ENCODE measurements around the gene SERINC4.
"Not testable (repeated sequence)": the region's sequence is repeated elsewhere in the genome, so short reads cannot be mapped to it uniquely, and the experiment has no call there.

SERINC4 gene

GRCh38 chr15:43828061-43828657 lies 28.1 kb upstream of the SERINC4 start:
- no peaks in the 10 kb centered on the region for H3K27me3 ChIP-seq (ENCODE audit: low read depth, low read length)
- H3K9ac ChIP-seq (ENCODE audit: low read length): peak overlapping the region; percentile 98
- H3K4me3 ChIP-seq (ENCODE audit: low read length): peak overlapping the region; percentile 97
- H3K79me2 ChIP-seq (ENCODE audit: low read length): peaks cover 85% of the 10 kb centered on the region
- peak overlapping the region; percentile 75 for H3K27ac ChIP-seq (ENCODE audit: low read length)
- H4K20me1 ChIP-seq (ENCODE audit: insufficient read depth, low read length): 0 out of 2 replicates have a peak, but pooled peaks cover 2% of the 10 kb centered on the region
- H3K36me3 ChIP-seq (replicated peaks; ENCODE audit: low read depth, low read length): peaks cover 27% of the 10 kb centered on the region
- peak overlapping the region; percentile 80 for H3K4me2 ChIP-seq (ENCODE audit: low read length)
- H3K9me3 ChIP-seq (ENCODE audit: insufficient read depth, low read length): no peaks in the 10 kb centered on the region; the same call in 1 of the 2 replicates
- H2AFZ ChIP-seq (ENCODE audit: low read depth, low read length): no peak overlapping the region
- no peak for TF ChIP-seq CTCF (IDR thresholded peaks at IDR 0.05; ENCODE audit: low read depth, low read length)
- TF ChIP-seq EZH2phosphoT487 (IDR thresholded peaks at IDR 0.05; ENCODE audit: low read depth): no peak
- H3K4me1 ChIP-seq (ENCODE audit: low read length): peaks cover 46% of the 10 kb centered on the region

DNA sequence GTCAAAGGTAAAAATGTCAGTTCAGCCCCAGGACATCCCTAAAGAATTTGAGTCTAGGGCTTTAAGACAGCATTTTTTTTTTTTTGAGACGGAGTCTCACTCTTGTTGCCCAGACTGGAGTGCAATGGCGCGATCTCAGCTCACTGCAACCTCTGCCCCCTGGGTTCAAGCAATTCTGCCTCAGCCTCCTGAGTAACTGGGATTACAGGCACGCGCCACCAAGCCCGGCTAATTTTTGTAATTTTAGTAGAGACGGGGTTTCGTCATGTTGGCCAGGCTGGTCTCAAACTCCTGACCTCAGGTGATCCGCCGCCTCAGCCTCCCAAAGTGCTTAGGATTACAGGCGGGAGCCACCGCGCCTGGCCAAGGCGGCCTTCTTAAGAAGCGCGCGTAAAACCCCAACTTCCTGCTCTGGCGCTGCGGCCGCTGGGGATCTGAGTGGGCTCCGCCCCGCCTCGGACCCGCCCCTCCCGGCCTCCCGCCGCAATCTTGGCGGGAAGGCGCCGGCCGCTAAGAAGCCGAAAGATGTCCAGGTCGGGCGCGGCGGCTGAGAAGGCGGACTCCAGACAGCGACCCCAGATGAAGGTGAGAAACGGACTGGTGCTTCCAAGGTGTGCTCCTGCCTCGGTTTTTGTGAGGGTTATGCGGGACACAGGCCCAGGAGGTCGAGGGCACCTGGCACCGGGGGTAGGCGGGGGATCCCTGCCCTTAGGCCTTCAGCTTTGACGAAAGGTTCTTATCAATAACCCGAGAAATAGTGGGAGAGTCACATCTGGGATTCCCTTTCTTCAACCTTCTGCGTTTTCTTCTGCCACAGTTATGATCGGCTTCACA lies 26.7 kb upstream of the SERINC4 start, which contains the start of gene WDR76:
Gene WDR76, plus strand, starts transcription at position 495 of the 834 bp plus-strand sequence. Its CDS starts 31 bp downstream, at position 526.
- peaks cover 49% of the 10 kb centered on the region for H3K4me1 ChIP-seq (ENCODE audit: low read length)

GRCh38 chr15:43826029-43826507 lies 26.0 kb upstream of the SERINC4 start:
- peak overlapping the region; percentile 98; the same call in 1 of the 2 replicates for H3K9ac ChIP-seq (ENCODE audit: low read length)
- H3K27me3 ChIP-seq (ENCODE audit: low read depth, low read length): no peaks in the 10 kb centered on the region
- peaks cover 23% of the 10 kb centered on the region for H3K36me3 ChIP-seq (replicated peaks; ENCODE audit: low read depth, low read length)
- H2AFZ ChIP-seq (ENCODE audit: low read depth, low read length): no peak overlapping the region
- H3K4me1 ChIP-seq (ENCODE audit: low read length): peaks cover 50% of the 10 kb centered on the region
- H3K4me3 ChIP-seq (ENCODE audit: low read length): peak overlapping the region; percentile 97
- H3K79me2 ChIP-seq (ENCODE audit: low read length): peaks cover 83% of the 10 kb centered on the region
- 0 out of 2 replicates have a peak, but pooled peaks cover 2% of the 10 kb centered on the region for H4K20me1 ChIP-seq (ENCODE audit: insufficient read depth, low read length)
- peak overlapping the region; percentile 80 for H3K4me2 ChIP-seq (ENCODE audit: low read length)
- H3K27ac ChIP-seq (ENCODE audit: low read length): peak overlapping the region; percentile 75
- H3K9me3 ChIP-seq (ENCODE audit: insufficient read depth, low read length): no peaks in the 10 kb centered on the region; the same call in 1 of the 2 replicates
- TF ChIP-seq EZH2phosphoT487 (IDR thresholded peaks at IDR 0.05; ENCODE audit: low read depth): no peak
- no peak for TF ChIP-seq CTCF (IDR thresholded peaks at IDR 0.05; ENCODE audit: low read depth, low read length)

More for the DNA sequence above, 26.7 kb upstream of the SERINC4 start, which contains the start of gene WDR76:
- Histone ChIP-seq H3K4me2 (ENCODE audit: low read length) (peak within 1 kb of the TSS; percentile 80), H4K20me1 (ENCODE audit: insufficient read depth, low read length) (0 out of 2 replicates have a peak, but pooled peaks cover 2% of the 10 kb centered on the region), H3K9me3 (ENCODE audit: insufficient read depth, low read length) (no peaks in the 10 kb centered on the region; the same call in 1 of the 2 replicates), H2AFZ (ENCODE audit: low read depth, low read length) (peak within 1 kb of the TSS; percentile 62), H3K36me3 (replicated peaks; ENCODE audit: low read depth, low read length) (peaks cover 20% of the 10 kb centered on the region), H3K9ac (ENCODE audit: low read length) (peak within 1 kb of the TSS; percentile 98), H3K4me3 (ENCODE audit: low read length) (peak within 1 kb of the TSS; percentile 97), H3K79me2 (ENCODE audit: low read length) (peaks cover 83% of the 10 kb centered on the region), H3K27me3 (ENCODE audit: low read depth, low read length) (no peaks in the 10 kb centered on the region), H3K27ac (ENCODE audit: low read length) (peak within 1 kb of the TSS; percentile 75)
- TF ChIP-seq CTCF (IDR thresholded peaks at IDR 0.05; ENCODE audit: low read depth, low read length): no peak
- no peak for TF ChIP-seq EZH2phosphoT487 (IDR thresholded peaks at IDR 0.05; ENCODE audit: low read depth)

DNA sequence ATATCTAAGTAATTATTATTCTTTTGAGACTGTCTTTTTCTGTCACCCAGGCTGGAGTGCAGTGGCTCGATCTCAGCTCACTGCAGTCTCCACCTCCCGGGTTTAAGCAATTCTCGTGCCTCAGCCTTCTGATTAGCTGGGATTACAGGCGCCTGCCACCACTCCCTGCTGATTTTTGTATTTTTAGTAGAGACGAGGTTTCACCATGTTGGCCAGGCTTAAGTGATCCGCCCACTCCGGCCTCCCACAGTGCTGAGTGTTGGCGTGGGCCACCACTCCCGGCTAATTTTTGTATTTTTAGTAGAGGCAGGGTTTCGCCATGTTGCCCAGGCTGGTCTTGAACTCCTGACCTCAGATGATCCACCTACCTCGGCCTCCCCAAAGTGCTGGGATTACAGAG lies 25.3 kb upstream of the SERINC4 start:
- not testable (repeated sequence) for H2AFZ ChIP-seq (ENCODE audit: low read depth, low read length); H4K20me1 ChIP-seq (ENCODE audit: insufficient read depth, low read length); H3K9me3 ChIP-seq (ENCODE audit: insufficient read depth, low read length); H3K27me3 ChIP-seq (ENCODE audit: low read depth, low read length); H3K9ac ChIP-seq (ENCODE audit: low read length)
- Histone ChIP-seq H3K79me2 (ENCODE audit: low read length) (peaks cover 83% of the 10 kb centered on the region), H3K27ac (ENCODE audit: low read length) (peak overlapping the region; percentile 71; the same call in 1 of the 2 replicates), H3K36me3 (replicated peaks; ENCODE audit: low read depth, low read length) (peaks cover 22% of the 10 kb centered on the region), H3K4me3 (ENCODE audit: low read length) (peak overlapping the region; percentile 94), H3K4me2 (ENCODE audit: low read length) (peak overlapping the region; percentile 74; the same call in 1 of the 2 replicates), H3K4me1 (ENCODE audit: low read length) (peaks cover 42% of the 10 kb centered on the region)

Data from OCI-LY3 (cell line).